Spleen (tissue), 11 donors: ENCODE results near the gene TACR2. TPM values are rescaled to one million over a fixed set of nuclear protein-coding genes. Genes with fewer than 3 reads are reported as not detected.

Experiments used
- DNase-seq: peaks from one replicate; pipeline ENCODE4 v3.0.0-alpha.2; 2020
- H3K27ac ChIP-seq, 8 donors: fragments of 200-600 bp; sonication (generic) in 7 of 8; 1 replicate in 4 of 8; 2 replicates in 4 of 8; pipeline versions ENCODE4 v1.5.0 to v1.8.0; 2016 to 2021; ENCODE audit warnings: inconsistent platforms in 4 of 8, mild to moderate bottlenecking in 4 of 8, moderate library complexity in 1 of 8
- H3K27me3 ChIP-seq, 7 donors: fragments of 200-600 bp; sonication (generic) in 6 of 7; replicated peaks in 1 of 7; 1 replicate in 4 of 7; 2 replicates in 3 of 7; pipeline versions ENCODE4 v1.5.0 to v1.8.0; 2016 to 2021; ENCODE audit warnings: inconsistent platforms in 3 of 7, mild to moderate bottlenecking in 1 of 7
- H3K36me3 ChIP-seq, 6 donors: fragments of 200-600 bp; sonication (generic) in 5 of 6; 1 replicate in 4 of 6; 2 replicates in 2 of 6; pipeline versions ENCODE4 v1.5.0 to v1.8.0; 2016 to 2021; ENCODE audit warnings: inconsistent platforms in 2 of 6
- H3K4me1 ChIP-seq, 6 donors: fragments of 200-600 bp; sonication (generic) in 5 of 6; 1 replicate in 3 of 6; 2 replicates in 3 of 6; pipeline versions ENCODE4 v1.5.0 to v1.8.0; 2016 to 2021; ENCODE audit warnings: inconsistent platforms in 3 of 6
- H3K4me3 ChIP-seq, 8 donors: fragments of 200-600 bp; sonication (generic) in 7 of 8; 1 replicate in 4 of 8; 2 replicates in 4 of 8; pipeline versions ENCODE4 v1.5.0 to v1.8.0; 2016 to 2021; ENCODE audit warnings: inconsistent platforms in 4 of 8, mild to moderate bottlenecking in 4 of 8, moderate library complexity in 2 of 8
- H3K9me3 ChIP-seq, 8 donors: fragments of 200-600 bp; sonication (generic) in 7 of 8; 1 replicate in 4 of 8; 2 replicates in 4 of 8; pipeline versions ENCODE4 v1.5.0 to v1.8.0; 2016 to 2021; ENCODE audit warnings: inconsistent platforms in 4 of 8
- POLR2A ChIP-seq, 3 donors: fragments of 450-650 bp; IDR thresholded peaks; one replicate each; pipeline ENCODE4 v1.5.1; 2017; ENCODE audit warnings: antibody characterized with exemption in 3 of 3, mild to moderate bottlenecking in 1 of 3
- POLR2AphosphoS5 ChIP-seq, 3 donors: sonication (generic); formaldehyde crosslinking; IDR thresholded peaks; one replicate each; pipeline ENCODE4 v1.5.1; 2017; ENCODE audit warnings: antibody characterized with exemption in 3 of 3
- WGBS, 5 donors: extraction: QIAGEN DNeasy Blood & Tissue Kit in 3 of 5; methylation state at CpG; one replicate each; pipeline versions ENCODE4 v1.1.5 to v1.1.7; 2013 to 2018; 5-methylcytosine and 5-hydroxymethylcytosine counted together
- intact Hi-C: fragments of 100-400 bp; cut with DNase I; formaldehyde crosslinking; loops from one replicate; pipeline ENCODE4 v1.15.0; 2023; ENCODE audit warnings: low total_unique reads
- polyA plus RNA-seq, 3 donors: library from polyadenylated mRNA; stranded (reverse); fragments of 200-250 nt; gene quantifications; one replicate each; pipeline ENCODE4 v1.2.1, GENCODE V29; 2013
- total RNA-seq, 7 donors: library from RNA; depleted of rRNA in 3 of 7; stranded (reverse); fragments of >200 nt in 3 of 7; fragmentation: NEBNext Ultra II Directional in 4 of 7; extraction: Animal tissue kit (Norgen Biotek cat#: 25700) in 4 of 7; gene quantifications; one replicate each; pipeline versions ENCODE4 v1.1.0 to v1.2.1, GENCODE V29; 2016 to 2021
- TF ChIP-seq, protein P1 (sequence below), 11 experiments: fragments of 200-600 bp in 7 of 11; fragments of 450-650 bp in 4 of 11; sonication (generic) in 4 of 11; IDR thresholded peaks in 8 of 11; conservative IDR thresholded peaks in 3 of 11; 1 replicate in 7 of 11; 2 replicates in 4 of 11; pipeline versions ENCODE4 v1.4.0 to v1.8.0; 2016 to 2021; ENCODE audit warnings: antibody characterized with exemption in 11 of 11, inconsistent platforms in 4 of 11, mild to moderate bottlenecking in 1 of 11
- donor health status: healthy with polysubstance abuse.
- donor health status: DM: no; HTN: no; CAD: no; lungs with moderate emphysema.
- donor health status: DM: no; HTN: no; CAD: no.
- donor health status: Bipolar disorder and iron deficiency.
- donor health status: healthy.
- donor health status: DM: no; HTN: no; CAD: no.
- donor health status: DM: yes; HTN: yes; CAD: no.

The TACR2 gene
- total and polyA plus RNA-seq, 10 donors: 0.15 to 0.52 (median 0.30) TPM; not detected in 4

GRCh38 chr10:69375307-69376151 is 41.2 kb downstream of the TACR2 start:
- intact Hi-C loops: no loop called here
- peak overlapping the region in 1 of 8 donors; percentile 11 for H3K27ac ChIP-seq
- H3K27me3 ChIP-seq: no peaks in the 10 kb centered on the region
- WGBS, 5 donors: 53 to 70% (median 65%) methylated on average over 14 to 19 of the region's 19 CpGs
- H3K36me3 ChIP-seq: peaks cover 0 to 100% (median 78%) of the 10 kb centered on the region in 6 donors
- TF ChIP-seq, protein P1, sequence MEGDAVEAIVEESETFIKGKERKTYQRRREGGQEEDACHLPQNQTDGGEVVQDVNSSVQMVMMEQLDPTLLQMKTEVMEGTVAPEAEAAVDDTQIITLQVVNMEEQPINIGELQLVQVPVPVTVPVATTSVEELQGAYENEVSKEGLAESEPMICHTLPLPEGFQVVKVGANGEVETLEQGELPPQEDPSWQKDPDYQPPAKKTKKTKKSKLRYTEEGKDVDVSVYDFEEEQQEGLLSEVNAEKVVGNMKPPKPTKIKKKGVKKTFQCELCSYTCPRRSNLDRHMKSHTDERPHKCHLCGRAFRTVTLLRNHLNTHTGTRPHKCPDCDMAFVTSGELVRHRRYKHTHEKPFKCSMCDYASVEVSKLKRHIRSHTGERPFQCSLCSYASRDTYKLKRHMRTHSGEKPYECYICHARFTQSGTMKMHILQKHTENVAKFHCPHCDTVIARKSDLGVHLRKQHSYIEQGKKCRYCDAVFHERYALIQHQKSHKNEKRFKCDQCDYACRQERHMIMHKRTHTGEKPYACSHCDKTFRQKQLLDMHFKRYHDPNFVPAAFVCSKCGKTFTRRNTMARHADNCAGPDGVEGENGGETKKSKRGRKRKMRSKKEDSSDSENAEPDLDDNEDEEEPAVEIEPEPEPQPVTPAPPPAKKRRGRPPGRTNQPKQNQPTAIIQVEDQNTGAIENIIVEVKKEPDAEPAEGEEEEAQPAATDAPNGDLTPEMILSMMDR (IDR thresholded peaks at IDR 0.05 in 8 of 11, conservative IDR thresholded peaks at IDR 0.05 in 3 of 11): no peak
- peak in 1 of 3 donors; percentile 36 for TF ChIP-seq POLR2AphosphoS5 (IDR thresholded peaks at IDR 0.05)
- no peak for TF ChIP-seq POLR2A (IDR thresholded peaks at IDR 0.05)
- H3K4me3 ChIP-seq: no peak overlapping the region
- no peaks in the 10 kb centered on the region for H3K9me3 ChIP-seq
- H3K4me1 ChIP-seq: peaks cover 0 to 22% (median 4%) of the 10 kb centered on the region in 6 donors
- no peak for DNase-seq

DNA sequence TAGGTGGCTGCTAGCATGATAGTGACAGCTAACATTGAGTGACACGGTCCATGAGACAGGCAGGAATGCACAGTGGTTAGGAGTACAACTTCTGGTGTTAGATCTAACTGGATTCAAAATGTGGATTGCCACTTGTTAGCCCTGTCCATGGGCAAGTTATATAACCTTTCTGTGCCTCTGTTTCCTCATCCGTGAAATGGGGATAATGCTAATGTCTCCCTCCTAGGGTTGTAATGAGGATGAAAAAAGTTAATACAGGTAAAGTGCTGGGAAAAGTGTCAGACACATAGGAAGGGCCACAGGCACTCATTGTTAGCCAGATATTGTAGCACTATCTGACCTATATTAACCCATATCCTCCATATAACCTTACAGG is 41.8 kb downstream of the TACR2 start:
- no peak overlapping the region for H3K4me3 ChIP-seq
- H3K27ac ChIP-seq: no peak overlapping the region
- H3K36me3 ChIP-seq: peaks cover 0 to 100% (median 78%) of the 10 kb centered on the region in 6 donors
- intact Hi-C loops: no loop called here
- no peaks in the 10 kb centered on the region for H3K9me3 ChIP-seq
- DNase-seq: no peak
- 93 to 100% (median 97%) methylated on average over 2 of the region's 2 CpGs for WGBS, 5 donors
- TF ChIP-seq POLR2A (IDR thresholded peaks at IDR 0.05): no peak
- TF ChIP-seq, protein P1 (IDR thresholded peaks at IDR 0.05 in 8 of 11, conservative IDR thresholded peaks at IDR 0.05 in 3 of 11): no peak
- no peak for TF ChIP-seq POLR2AphosphoS5 (IDR thresholded peaks at IDR 0.05)
- H3K4me1 ChIP-seq: peaks cover 0 to 22% (median 4%) of the 10 kb centered on the region in 6 donors
- no peaks in the 10 kb centered on the region for H3K27me3 ChIP-seq

DNA sequence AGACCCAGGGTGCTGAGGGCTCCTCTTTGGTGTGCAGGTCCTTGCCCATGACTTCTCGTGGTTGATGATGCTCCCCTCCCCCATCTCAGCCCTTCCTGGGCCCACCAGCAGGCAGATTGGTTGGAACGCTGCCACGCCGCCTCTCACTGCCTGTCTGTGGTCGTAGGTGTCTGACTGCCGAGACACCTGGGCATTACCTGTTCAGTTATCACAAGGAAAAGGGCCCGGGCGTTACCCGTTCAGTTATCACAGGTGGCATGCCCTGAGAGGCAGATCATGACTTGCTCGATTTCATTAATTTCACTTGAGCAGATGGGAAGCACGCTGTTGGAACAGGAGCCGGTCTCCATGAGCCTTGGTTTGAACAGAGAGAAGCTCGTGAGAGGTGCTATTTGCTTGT is 42.5 kb downstream of the TACR2 start:
- WGBS, 5 donors: 93 to 98% (median 96%) methylated on average over 13 of the region's 13 CpGs
- no peak for DNase-seq
- peaks cover 0 to 100% (median 78%) of the 10 kb centered on the region in 6 donors for H3K36me3 ChIP-seq

More for the DNA sequence above, 42.5 kb downstream of the TACR2 start:
- peak in 1 of 3 donors; percentile 8 for TF ChIP-seq POLR2AphosphoS5 (IDR thresholded peaks at IDR 0.05)
- TF ChIP-seq, protein P1 (IDR thresholded peaks at IDR 0.05 in 8 of 11, conservative IDR thresholded peaks at IDR 0.05 in 3 of 11): no peak
- no peak for TF ChIP-seq POLR2A (IDR thresholded peaks at IDR 0.05)
- H3K9me3 ChIP-seq: no peaks in the 10 kb centered on the region
- no peaks in the 10 kb centered on the region for H3K27me3 ChIP-seq
- intact Hi-C loops: no loop called here
- peaks cover 0 to 22% (median 4%) of the 10 kb centered on the region in 6 donors for H3K4me1 ChIP-seq
- H3K27ac ChIP-seq: no peak overlapping the region
- no peak overlapping the region for H3K4me3 ChIP-seq
